Measurements from ENCODE around the gene ATP11A.

The ATP11A gene

GRCh38 chr13:112802802-112803195 is 113.0 kb downstream of the ATP11A start:
- DNase-seq (ENCODE audit: low read depth), result no peak

GRCh38 chr13:112803422-112803821 is 113.6 kb downstream of the ATP11A start:
- no peak overlapping the region for H3K9ac ChIP-seq (ENCODE audit: low read length)
- peaks cover 3% of the 10 kb centered on the region for H3K36me3 ChIP-seq (ENCODE audit: control insufficient read depth, insufficient read depth, low read length, severe bottlenecking)
- peak; percentile 5 for DNase-seq (ENCODE audit: low read depth)

More at GRCh38 chr13:112802802-112803195, 113.0 kb downstream of the ATP11A start:
- Histone ChIP-seq H3K9me3 (ENCODE audit: control insufficient read depth, low read length) (peaks cover 8% of the 10 kb centered on the region), H3K27me3 (replicated peaks; ENCODE audit: control insufficient read depth, insufficient read depth, low read length) (no peaks in the 10 kb centered on the region), H3K9ac (ENCODE audit: low read length) (no peak overlapping the region), H3K4me1 (ENCODE audit: control insufficient read depth, insufficient read depth, low read length) (no peaks in the 10 kb centered on the region), H3K4me3 (ENCODE audit: low read length) (no peak overlapping the region), H3K36me3 (ENCODE audit: control insufficient read depth, insufficient read depth, low read length, severe bottlenecking) (peaks cover 3% of the 10 kb centered on the region)

DNA sequence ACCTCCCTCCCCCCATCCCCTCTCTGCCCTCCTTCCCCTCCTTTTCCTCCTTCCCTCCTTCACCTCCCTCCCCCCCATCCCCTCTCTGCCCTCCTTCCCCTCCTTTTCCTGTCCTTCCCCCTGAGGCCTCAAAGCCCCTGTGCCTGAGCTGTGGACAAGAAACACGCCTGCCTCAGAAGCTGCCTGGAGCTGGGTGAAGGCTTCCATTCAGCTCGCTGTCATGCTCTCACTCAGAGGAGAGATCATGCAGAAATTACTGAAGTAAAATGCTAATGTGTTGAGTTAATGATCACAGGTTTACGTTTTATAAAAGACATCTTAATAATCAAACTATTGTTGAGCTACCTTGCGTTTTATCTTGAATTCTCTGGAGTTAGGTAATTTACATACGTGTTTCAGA is 114.5 kb downstream of the ATP11A start:
- peaks cover 3% of the 10 kb centered on the region for H3K36me3 ChIP-seq (ENCODE audit: control insufficient read depth, insufficient read depth, low read length, severe bottlenecking)
- peaks cover 8% of the 10 kb centered on the region for H3K9me3 ChIP-seq (ENCODE audit: control insufficient read depth, low read length)
- DNase-seq (ENCODE audit: low read depth), result no peak
- no peak overlapping the region for H3K9ac ChIP-seq (ENCODE audit: low read length)
- H3K4me1 ChIP-seq (ENCODE audit: control insufficient read depth, insufficient read depth, low read length), result no peaks in the 10 kb centered on the region
- H3K4me3 ChIP-seq (ENCODE audit: low read length), result no peak overlapping the region
- no peaks in the 10 kb centered on the region for H3K27me3 ChIP-seq (replicated peaks; ENCODE audit: control insufficient read depth, insufficient read depth, low read length)

More at GRCh38 chr13:112803422-112803821, 113.6 kb downstream of the ATP11A start:
- Histone ChIP-seq H3K4me1 (ENCODE audit: control insufficient read depth, insufficient read depth, low read length) (no peaks in the 10 kb centered on the region), H3K4me3 (ENCODE audit: low read length) (no peak overlapping the region), H3K9me3 (ENCODE audit: control insufficient read depth, low read length) (peaks cover 8% of the 10 kb centered on the region), H3K27me3 (replicated peaks; ENCODE audit: control insufficient read depth, insufficient read depth, low read length) (no peaks in the 10 kb centered on the region)

DNA sequence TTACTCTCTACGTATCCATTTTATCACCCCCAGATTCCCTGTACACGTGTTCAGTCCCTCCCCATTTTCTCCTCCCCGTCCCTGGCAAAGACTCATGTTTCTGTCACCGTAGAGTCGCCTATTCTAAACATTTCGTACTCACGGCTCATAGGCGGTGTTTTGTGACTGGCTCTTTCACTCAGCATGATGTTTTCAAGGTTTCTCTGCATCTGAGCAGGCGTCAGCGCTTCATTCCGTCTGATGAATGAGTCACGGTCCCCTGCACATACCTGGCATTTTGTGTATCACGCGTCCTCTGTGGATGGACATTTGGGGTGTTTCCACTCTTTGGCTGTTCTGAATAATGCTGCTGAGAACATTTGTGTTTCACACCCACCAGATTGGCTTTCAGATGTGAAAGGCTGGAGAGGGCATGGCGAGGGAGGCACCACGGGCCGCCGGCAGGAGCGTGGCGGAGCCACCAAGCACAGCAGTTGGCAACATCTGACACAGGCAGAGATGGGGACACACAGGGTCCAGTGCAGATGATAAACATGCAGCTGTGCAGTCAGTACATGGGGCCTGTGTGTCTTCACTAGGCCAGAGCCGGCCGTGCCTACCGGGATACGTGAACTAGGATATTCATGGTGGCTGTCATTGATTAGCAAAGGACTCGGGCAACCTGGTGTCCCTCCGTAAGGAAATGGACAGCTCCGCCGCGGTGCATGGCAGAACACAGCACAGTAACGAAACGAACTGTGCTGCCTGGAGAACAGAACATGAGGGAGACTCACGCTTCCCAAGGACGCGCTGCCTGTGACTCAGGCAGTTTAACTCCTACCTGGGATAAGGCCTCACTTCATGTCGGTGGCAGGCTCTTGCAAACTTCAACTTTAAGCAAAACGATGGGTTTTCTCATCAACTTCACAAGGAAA is 117.2 kb downstream of the ATP11A start:
- Histone ChIP-seq H3K9ac (ENCODE audit: low read length) (no peak overlapping the region), H3K36me3 (ENCODE audit: control insufficient read depth, insufficient read depth, low read length, severe bottlenecking) (peaks cover 6% of the 10 kb centered on the region), H3K4me3 (ENCODE audit: low read length) (no peak overlapping the region), H3K4me1 (ENCODE audit: control insufficient read depth, insufficient read depth, low read length) (no peaks in the 10 kb centered on the region), H3K9me3 (ENCODE audit: control insufficient read depth, low read length) (no peaks in the 10 kb centered on the region), H3K27me3 (replicated peaks; ENCODE audit: control insufficient read depth, insufficient read depth, low read length) (no peaks in the 10 kb centered on the region)
- no peak for DNase-seq (ENCODE audit: low read depth)

DNA sequence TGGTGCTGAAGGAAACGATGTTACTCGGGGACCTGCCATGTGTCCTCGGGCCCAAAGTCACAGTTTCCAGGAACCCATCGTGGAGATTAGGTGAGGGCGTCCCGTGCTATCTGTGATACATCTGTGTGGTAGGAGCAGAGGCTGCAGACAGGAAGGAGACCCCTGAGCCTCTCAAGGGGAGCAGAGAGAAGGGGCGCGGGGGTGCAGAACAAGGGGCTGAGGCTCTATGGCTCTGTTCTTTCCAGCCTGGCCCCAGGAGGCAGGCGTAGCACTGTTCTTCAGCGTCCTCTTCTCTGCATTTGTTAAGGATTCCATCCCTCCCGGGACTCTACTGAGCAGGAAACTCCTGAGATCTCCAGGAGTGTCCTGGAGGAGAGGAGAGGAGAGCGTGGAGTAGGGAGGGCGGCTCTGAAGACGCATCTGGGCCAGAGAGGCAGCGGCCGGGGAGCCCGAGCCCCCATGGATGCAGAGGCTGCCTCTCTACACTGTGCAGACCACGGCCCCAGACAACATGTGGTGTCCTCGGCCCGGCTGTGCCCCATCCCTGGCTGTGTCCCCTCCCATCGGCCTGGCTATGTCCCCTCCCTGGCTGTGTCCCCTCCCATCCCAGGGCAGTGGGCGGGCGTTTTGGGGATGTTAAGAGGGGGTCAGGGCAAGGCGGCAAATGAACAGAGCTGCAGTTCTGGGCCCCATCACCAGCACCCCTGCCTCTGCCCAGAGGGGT is 118.0 kb downstream of the ATP11A start:
- no peaks in the 10 kb centered on the region for H3K27me3 ChIP-seq (replicated peaks; ENCODE audit: control insufficient read depth, insufficient read depth, low read length)
- no peaks in the 10 kb centered on the region for H3K9me3 ChIP-seq (ENCODE audit: control insufficient read depth, low read length)
- no peak for DNase-seq (ENCODE audit: low read depth)
- no peaks in the 10 kb centered on the region for H3K4me1 ChIP-seq (ENCODE audit: control insufficient read depth, insufficient read depth, low read length)
- no peak overlapping the region for H3K9ac ChIP-seq (ENCODE audit: low read length)
- peaks cover 6% of the 10 kb centered on the region for H3K36me3 ChIP-seq (ENCODE audit: control insufficient read depth, insufficient read depth, low read length, severe bottlenecking)
- no peak overlapping the region for H3K4me3 ChIP-seq (ENCODE audit: low read length)

GRCh38 chr13:112808377-112809140 is 118.7 kb downstream of the ATP11A start:
- Histone ChIP-seq H3K36me3 (ENCODE audit: control insufficient read depth, insufficient read depth, low read length, severe bottlenecking) (peaks cover 6% of the 10 kb centered on the region), H3K9me3 (ENCODE audit: control insufficient read depth, low read length) (no peaks in the 10 kb centered on the region), H3K4me1 (ENCODE audit: control insufficient read depth, insufficient read depth, low read length) (no peaks in the 10 kb centered on the region), H3K27me3 (replicated peaks; ENCODE audit: control insufficient read depth, insufficient read depth, low read length) (no peaks in the 10 kb centered on the region), H3K4me3 (ENCODE audit: low read length) (no peak overlapping the region), H3K9ac (ENCODE audit: low read length) (no peak overlapping the region)
- DNase-seq (ENCODE audit: low read depth), result no peak

- no peak for DNase-seq (ENCODE audit: low read depth)
- H3K27me3 ChIP-seq (replicated peaks; ENCODE audit: control insufficient read depth, insufficient read depth, low read length), result no peaks in the 10 kb centered on the region
- H3K4me1 ChIP-seq (ENCODE audit: control insufficient read depth, insufficient read depth, low read length), result no peaks in the 10 kb centered on the region
- no peak overlapping the region for H3K9ac ChIP-seq (ENCODE audit: low read length)
- H3K36me3 ChIP-seq (ENCODE audit: control insufficient read depth, insufficient read depth, low read length, severe bottlenecking), result peaks cover 6% of the 10 kb centered on the region
- no peaks in the 10 kb centered on the region for H3K9me3 ChIP-seq (ENCODE audit: control insufficient read depth, low read length)
- H3K4me3 ChIP-seq (ENCODE audit: low read length), result no peak overlapping the region
Observed at GRCh38 chr13:112809332-112810315, 119.8 kb downstream of the ATP11A start.

GRCh38 chr13:112810608-112811007 is 120.8 kb downstream of the ATP11A start:
- H3K27me3 ChIP-seq (replicated peaks; ENCODE audit: control insufficient read depth, insufficient read depth, low read length), result no peaks in the 10 kb centered on the region
- H3K36me3 ChIP-seq (ENCODE audit: control insufficient read depth, insufficient read depth, low read length, severe bottlenecking), result peaks cover 9% of the 10 kb centered on the region
- peaks cover 4% of the 10 kb centered on the region for H3K4me1 ChIP-seq (ENCODE audit: control insufficient read depth, insufficient read depth, low read length)
- no peak for DNase-seq (ENCODE audit: low read depth)
- no peaks in the 10 kb centered on the region for H3K9me3 ChIP-seq (ENCODE audit: control insufficient read depth, low read length)
- no peak overlapping the region for H3K4me3 ChIP-seq (ENCODE audit: low read length)
- no peak overlapping the region for H3K9ac ChIP-seq (ENCODE audit: low read length)

DNA sequence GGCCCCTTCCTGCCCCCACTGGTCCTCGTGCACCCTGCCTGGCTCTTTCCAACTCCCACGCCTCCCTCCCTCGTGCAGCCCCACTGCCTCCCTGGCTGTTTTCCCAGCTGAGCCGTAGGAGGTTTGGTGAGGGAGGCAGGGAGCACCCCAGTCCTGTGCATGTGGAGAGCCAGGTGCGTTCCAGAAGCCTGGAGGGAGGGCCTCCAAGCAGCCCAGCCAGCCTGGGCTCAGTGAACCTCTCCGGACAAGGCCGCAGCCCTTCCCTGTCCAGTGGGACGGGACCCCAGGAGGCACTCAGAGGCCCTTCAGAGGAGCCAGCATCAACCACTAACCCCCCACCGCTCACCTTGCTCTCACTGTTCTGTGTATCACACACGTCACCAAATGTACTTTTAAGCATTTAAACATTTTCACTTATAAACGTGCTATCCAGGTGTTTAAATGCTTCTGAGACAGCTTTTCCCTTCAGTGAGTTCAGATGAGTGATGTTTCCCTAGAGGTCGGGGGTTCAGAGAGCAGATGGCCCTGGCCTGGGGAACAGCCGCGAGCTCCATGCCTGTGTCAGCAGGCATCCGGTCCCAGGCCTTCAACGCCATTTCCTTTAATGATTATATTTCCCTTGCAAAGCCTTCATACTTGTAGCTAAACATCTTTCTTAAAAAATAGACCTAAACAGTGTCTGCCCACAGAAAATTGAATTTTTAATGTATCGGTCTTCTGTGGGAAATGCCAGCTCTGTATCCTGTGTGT is 122.6 kb downstream of the ATP11A start:
- H3K36me3 ChIP-seq (ENCODE audit: control insufficient read depth, insufficient read depth, low read length, severe bottlenecking), result peaks cover 6% of the 10 kb centered on the region
- no peak overlapping the region for H3K9ac ChIP-seq (ENCODE audit: low read length)
- H3K9me3 ChIP-seq (ENCODE audit: control insufficient read depth, low read length), result no peaks in the 10 kb centered on the region
- no peaks in the 10 kb centered on the region for H3K27me3 ChIP-seq (replicated peaks; ENCODE audit: control insufficient read depth, insufficient read depth, low read length)
- no peak overlapping the region for H3K4me3 ChIP-seq (ENCODE audit: low read length)
- no peak for DNase-seq (ENCODE audit: low read depth)
- H3K4me1 ChIP-seq (ENCODE audit: control insufficient read depth, insufficient read depth, low read length), result peaks cover 4% of the 10 kb centered on the region

- no peak for DNase-seq (ENCODE audit: low read depth)
- no peak overlapping the region for H3K4me3 ChIP-seq (ENCODE audit: low read length)
- H3K4me1 ChIP-seq (ENCODE audit: control insufficient read depth, insufficient read depth, low read length), result peaks cover 4% of the 10 kb centered on the region
- no peak overlapping the region for H3K9ac ChIP-seq (ENCODE audit: low read length)
- H3K27me3 ChIP-seq (replicated peaks; ENCODE audit: control insufficient read depth, insufficient read depth, low read length), result no peaks in the 10 kb centered on the region
- H3K36me3 ChIP-seq (ENCODE audit: control insufficient read depth, insufficient read depth, low read length, severe bottlenecking), result peaks cover 6% of the 10 kb centered on the region
- no peaks in the 10 kb centered on the region for H3K9me3 ChIP-seq (ENCODE audit: control insufficient read depth, low read length)
Observed at GRCh38 chr13:112813552-112813951, 123.7 kb downstream of the ATP11A start.
